Measurements from ENCODE around the gene MED17.

Gene MED17

DNA sequence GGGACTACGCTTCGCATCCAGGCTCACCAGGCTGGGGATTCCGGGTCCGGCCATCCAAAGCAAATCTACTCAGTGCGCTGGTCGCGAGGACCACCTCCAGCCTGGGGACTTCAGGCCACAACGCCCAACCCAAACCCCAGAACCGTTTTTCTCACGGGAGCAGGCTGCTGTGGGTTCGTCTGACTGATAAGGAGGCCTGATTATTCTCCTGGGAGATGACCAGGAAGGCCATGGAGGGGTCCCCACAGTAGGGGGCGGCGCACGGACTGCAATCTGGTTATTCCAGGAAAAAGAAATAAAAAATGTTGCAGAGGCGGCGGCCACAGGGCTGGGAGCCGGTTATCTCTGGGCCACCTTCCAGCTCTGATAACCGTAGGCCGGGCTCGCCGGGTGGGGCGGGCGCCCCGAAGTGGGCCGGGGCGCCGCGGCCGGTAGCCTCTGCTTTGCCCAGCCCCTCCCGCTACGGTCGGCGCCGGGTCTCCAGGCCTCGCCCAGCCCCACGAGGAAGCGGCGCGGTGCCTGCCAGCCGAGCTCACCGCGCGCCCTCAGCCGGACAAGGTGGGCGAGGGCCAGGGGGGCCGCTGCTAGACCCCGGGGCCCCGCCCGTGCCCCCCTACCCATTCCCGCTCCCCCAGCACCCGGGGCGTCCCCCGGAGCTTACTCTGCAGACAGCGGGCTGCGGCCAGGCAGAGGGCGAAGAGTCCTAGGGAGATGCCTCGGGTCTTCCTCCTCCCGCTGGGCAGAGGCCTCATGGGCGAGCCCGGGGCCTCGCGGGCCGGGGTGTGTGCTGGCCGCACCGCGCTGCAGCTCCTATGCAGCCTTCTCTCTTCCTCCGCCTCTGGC is 65.9 kb downstream of the MED17 start:
- DNase-seq (ENCODE audit: low read depth) = peak; percentile 16

DNA sequence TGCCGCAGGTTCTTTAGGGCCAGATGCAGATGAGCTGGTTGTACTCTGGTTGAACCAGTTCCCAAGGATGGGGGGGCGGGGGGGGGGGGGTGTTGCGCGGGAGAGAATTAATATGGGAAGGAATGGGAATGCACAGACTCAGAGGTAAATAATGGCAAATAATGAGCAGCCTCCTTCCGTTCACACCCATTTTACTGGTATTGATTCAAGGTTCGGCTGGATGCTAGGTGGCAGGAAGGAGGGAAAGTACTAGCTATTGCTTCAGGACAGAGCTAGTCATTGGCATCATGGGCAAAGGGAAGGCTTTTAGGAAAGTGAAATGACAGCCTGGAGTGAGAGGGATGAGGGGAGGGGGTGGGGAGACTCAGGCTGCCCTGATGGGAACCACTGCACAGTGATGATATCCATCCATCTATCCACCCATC is 66.5 kb downstream of the MED17 start, which contains the start of gene VSTM5:
VSTM5 (minus strand) TSS at position 25 of the 425 bp plus-strand sequence. CDS start 116 bp downstream, outside the sequence.
- DNase-seq (ENCODE audit: low read depth) = no peak

DNA sequence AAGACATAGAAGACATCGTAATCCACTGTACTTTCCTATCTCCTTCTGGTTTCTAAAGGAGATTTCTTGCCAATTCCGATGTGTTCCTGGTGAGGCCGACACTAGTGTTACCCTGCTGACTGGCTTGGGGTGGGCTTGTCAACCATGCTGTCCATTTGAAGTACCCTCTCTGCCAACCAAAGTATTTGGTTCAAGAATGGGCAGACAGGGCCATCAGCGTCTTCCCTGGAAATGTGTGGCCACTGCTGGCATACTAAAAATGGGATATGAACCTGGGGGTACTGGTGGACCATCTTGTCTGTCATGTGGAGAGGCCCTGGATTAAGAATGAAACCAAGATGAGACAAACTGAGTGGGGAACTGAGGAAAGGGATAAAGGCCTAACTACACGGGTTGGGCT is 68.2 kb downstream of the MED17 start:
- DNase-seq (ENCODE audit: low read depth) = no peak

DNA sequence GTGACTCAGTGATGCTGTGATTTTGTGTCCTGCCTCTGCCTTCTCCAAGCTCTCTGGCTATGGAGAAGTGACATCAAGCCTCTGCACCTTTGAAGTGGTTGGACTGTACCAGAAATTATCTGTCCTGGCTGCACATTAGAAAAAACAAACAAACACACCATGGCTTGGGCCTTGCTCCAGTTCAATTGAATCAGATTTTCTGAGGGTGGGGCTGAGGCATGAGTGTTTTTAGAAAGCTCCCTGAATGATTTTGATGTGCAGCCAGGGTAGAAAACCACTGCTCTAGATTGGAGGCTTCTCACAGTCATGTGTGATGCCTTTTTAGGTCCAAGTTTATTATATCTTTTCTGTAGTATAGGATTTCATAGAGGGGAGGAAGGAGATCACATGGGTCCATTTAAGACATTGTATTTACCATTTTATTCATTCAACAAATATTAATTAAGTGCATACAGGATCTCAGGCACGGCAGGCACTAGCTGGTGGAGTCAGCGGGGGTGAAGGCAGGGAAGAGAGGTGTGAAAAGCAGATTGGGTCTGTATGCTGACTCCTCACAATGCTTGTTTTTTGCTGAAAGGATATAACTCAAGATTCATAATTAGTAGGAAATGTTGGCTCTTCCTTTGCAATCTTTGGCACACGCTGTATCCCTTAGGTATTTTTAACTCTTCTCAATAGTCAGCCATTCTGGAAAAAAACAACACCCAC is 73.5 kb downstream of the MED17 start:
- peak; percentile 34 for DNase-seq (ENCODE audit: low read depth)

DNA sequence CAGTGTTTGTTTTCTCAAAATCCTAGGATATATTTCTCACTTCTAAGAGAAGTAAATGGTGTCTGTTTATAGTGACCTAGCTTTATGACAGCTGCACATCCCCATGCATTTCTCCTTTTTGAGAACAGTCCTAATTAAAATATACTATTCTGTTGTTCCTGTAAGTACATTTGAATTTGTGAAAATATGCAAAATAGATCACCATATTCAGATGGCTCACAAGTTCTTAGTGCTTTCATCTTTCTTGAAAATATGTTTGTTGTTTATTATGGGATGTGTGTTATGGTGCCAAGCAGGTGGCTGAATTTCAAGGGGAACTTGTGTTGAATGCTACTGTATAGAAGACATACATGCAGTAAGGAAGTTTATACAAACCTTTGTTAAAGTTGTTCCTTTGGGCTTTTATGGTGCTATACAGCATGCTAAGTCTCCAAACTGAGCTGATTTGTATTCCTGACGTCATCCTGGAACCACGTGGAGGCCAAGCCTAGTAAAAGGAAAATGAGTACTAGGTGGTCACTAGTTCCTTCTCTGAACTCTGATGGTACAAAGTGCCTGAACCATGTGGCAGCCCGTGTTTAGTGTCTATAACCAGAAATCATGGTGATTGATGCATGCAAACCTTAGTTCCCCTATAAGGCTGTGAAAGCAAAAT is 74.2 kb downstream of the MED17 start:
- no peak for DNase-seq (ENCODE audit: low read depth)

DNA sequence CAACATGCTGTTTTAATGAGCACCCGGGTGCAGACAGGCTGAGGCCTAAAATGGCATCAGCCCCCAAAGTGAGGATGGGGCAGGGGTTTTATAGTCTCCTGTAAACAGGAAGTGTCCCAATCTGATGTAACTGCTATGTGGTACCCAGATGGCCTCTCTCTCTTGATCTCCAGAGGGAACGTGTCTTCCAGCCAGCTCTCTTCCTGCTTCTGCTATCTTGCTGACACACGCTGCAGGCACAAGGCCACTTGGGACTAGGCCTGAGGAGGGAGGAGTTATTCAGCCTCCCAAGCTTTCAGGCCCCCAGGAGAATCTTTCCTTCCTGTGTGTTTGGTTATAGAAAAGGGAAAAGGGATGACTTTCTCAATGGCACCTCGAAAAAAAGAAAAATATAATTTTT is 77.7 kb downstream of the MED17 start:
- no peak for DNase-seq (ENCODE audit: low read depth)

Measured in fibroblast of gingiva (primary cell).